CD8-positive, alpha-beta memory T cell (primary cell): ENCODE measurements around the gene GGT6. TPM values are rescaled to one million over a fixed set of nuclear protein-coding genes. Genes with fewer than 3 reads are reported as not detected.

Source experiments
- CTCF ChIA-PET: fragments of 350-600 bp; sonication (Branson Sonifier 250); formaldehyde crosslinking; loops from one replicate; lab custom pipeline; 2021; ENCODE audit warnings: antibody characterized with exemption; lab: Charles Lee
- POLR2A ChIA-PET: fragments of 350-600 bp; sonication (Branson Sonifier 250); formaldehyde crosslinking; loops from one replicate; lab custom pipeline; 2021; ENCODE audit warnings: antibody characterized with exemption; lab: Charles Lee
- DNase-seq, 5 donors: peaks; one replicate each; pipeline versions ENCODE4 v3.0.0 to v3.0.0-alpha.2; 2020 to 2022; ENCODE audit warnings: mixed read lengths in 1 of 5
- H3K27ac ChIP-seq: one replicate; pipeline ENCODE4 v1.7.0; 2013; ENCODE audit warnings: low read depth, mild to moderate bottlenecking, low read length, moderate library complexity
- H3K27me3 ChIP-seq: 2 replicates; pipeline ENCODE4 v1.7.0; 2013; ENCODE audit warnings: low read length, mild to moderate bottlenecking; ENCODE audit not compliant: insufficient read depth, poor library complexity, severe bottlenecking
- H3K36me3 ChIP-seq: 2 replicates; pipeline ENCODE4 v1.7.0; 2013; ENCODE audit warnings: mild to moderate bottlenecking, low read length, moderate library complexity; ENCODE audit not compliant: insufficient read depth
- H3K4me1 ChIP-seq: 2 replicates; pipeline ENCODE4 v1.7.0; 2013; ENCODE audit warnings: mild to moderate bottlenecking, low read length, moderate library complexity; ENCODE audit not compliant: insufficient read depth
- H3K4me3 ChIP-seq: 2 replicates; pipeline ENCODE4 v1.7.0; 2013; ENCODE audit warnings: mild to moderate bottlenecking, low read length
- H3K9me3 ChIP-seq: 2 replicates; pipeline ENCODE4 v1.7.0; 2013; ENCODE audit warnings: mild to moderate bottlenecking, low read length
- H3K27ac Mint-ChIP-seq, 8 donors: one replicate each; pipeline ENCODE4 v1.8.0; 2020 to 2021; ENCODE audit warnings: mixed read lengths in 8 of 8, mild to moderate bottlenecking in 6 of 8, inconsistent platforms in 3 of 8, moderate library complexity in 3 of 8
- H3K27me3 Mint-ChIP-seq, 2 donors: one replicate each; pipeline ENCODE4 v1.8.0; 2020 to 2021; ENCODE audit warnings: mixed read lengths in 2 of 2, mild to moderate bottlenecking in 1 of 2, moderate library complexity in 1 of 2
- H3K36me3 Mint-ChIP-seq, 3 donors: one replicate each; pipeline ENCODE4 v1.8.0; 2020 to 2021; ENCODE audit warnings: mixed read lengths in 3 of 3, inconsistent platforms in 1 of 3, mild to moderate bottlenecking in 1 of 3
- H3K4me1 Mint-ChIP-seq, 3 donors: one replicate each; pipeline ENCODE4 v1.8.0; 2020 to 2021; ENCODE audit warnings: mixed read lengths in 3 of 3, inconsistent platforms in 1 of 3, mild to moderate bottlenecking in 1 of 3
- H3K4me3 Mint-ChIP-seq, 7 donors: one replicate each; pipeline ENCODE4 v1.8.0; 2020 to 2021; ENCODE audit warnings: mixed read lengths in 7 of 7, mild to moderate bottlenecking in 6 of 7, moderate library complexity in 4 of 7, inconsistent platforms in 2 of 7
- H3K9me3 Mint-ChIP-seq, 5 donors: one replicate each; pipeline ENCODE4 v1.8.0; 2020 to 2022; ENCODE audit warnings: mixed read lengths in 5 of 5, mild to moderate bottlenecking in 3 of 5, moderate library complexity in 2 of 5, inconsistent platforms in 1 of 5
- polyA plus RNA-seq: library from polyadenylated mRNA; unstranded; fragments of 300-500 nt; fragmentation: Illumina TruSeq; gene quantifications from one replicate; pipeline ENCODE4 v1.2.3, GENCODE V29; 2021
- total RNA-seq, 2 experiments: library from RNA; stranded (reverse); gene quantifications; one replicate each; pipeline ENCODE4 v1.2.3, GENCODE V29; 2021

GGT6 gene
- total and polyA plus RNA-seq, 3 experiments from 2014 or later = not detected

GRCh38 chr17:4541328-4542002 is 18.9 kb downstream of the GGT6 start:
- Mint-ChIP-seq H3K27me3 (no peaks in the 10 kb centered on the region), H3K36me3 (peaks cover 0 to 75% (median 0%) of the 10 kb centered on the region in 3 donors), H3K27ac (peak overlapping the region in 1 of 8 donors; percentile 43), H3K9me3 (no peaks in the 10 kb centered on the region), H3K4me3 (no peak overlapping the region), H3K4me1 (peaks cover 0 to 2% (median 0%) of the 10 kb centered on the region in 3 donors)
- DNase-seq = no peak
- Histone ChIP-seq H3K4me1 (no peaks in the 10 kb centered on the region), H3K9me3 (no peaks in the 10 kb centered on the region), H3K4me3 (no peak overlapping the region), H3K27ac (no peak overlapping the region), H3K36me3 (peaks cover 15% of the 10 kb centered on the region), H3K27me3 (no peaks in the 10 kb centered on the region)
- POLR2A ChIA-PET = interaction anchor here (0.7 kb wide), 1 partner anchor 48 kb away, joined by 4 read pairs; no protein-coding TSS in a partner anchor
- CTCF ChIA-PET = interaction anchor here (1.0 to 1.4 kb wide), 2 partner anchors 60 to 120 kb away, joined by 3 read pairs; no protein-coding TSS in a partner anchor

- Histone ChIP-seq H3K27me3 (no peaks in the 10 kb centered on the region), H3K36me3 (peaks cover 14% of the 10 kb centered on the region), H3K4me1 (no peaks in the 10 kb centered on the region), H3K4me3 (no peak overlapping the region), H3K9me3 (no peaks in the 10 kb centered on the region), H3K27ac (no peak overlapping the region)
- Mint-ChIP-seq H3K9me3 (no peaks in the 10 kb centered on the region), H3K4me1 (peaks cover 0 to 2% (median 0%) of the 10 kb centered on the region in 3 donors), H3K27me3 (no peaks in the 10 kb centered on the region), H3K36me3 (peaks cover 0 to 68% (median 0%) of the 10 kb centered on the region in 3 donors), H3K4me3 (no peak overlapping the region), H3K27ac (peak overlapping the region in 1 of 8 donors; percentile 73)
- POLR2A ChIA-PET = interaction anchor here (0.7 kb wide), 1 partner anchor 48 kb away, joined by 4 read pairs; no protein-coding TSS in a partner anchor
- DNase-seq = no peak
- CTCF ChIA-PET = interaction anchor here (1.4 kb wide), 1 partner anchor 59 kb away, joined by 3 read pairs; no protein-coding TSS in a partner anchor
These were observed 19.6 kb downstream of the GGT6 start for GRCh38 chr17:4540687-4541327.

GRCh38 chr17:4540224-4540651 is 20.1 kb downstream of the GGT6 start:
- no peaks in the 10 kb centered on the region for H3K9me3 ChIP-seq
- no peaks in the 10 kb centered on the region for H3K27me3 ChIP-seq
- Mint-ChIP-seq H3K27ac (peak overlapping the region in 1 of 8 donors; percentile 64), H3K4me1 (peaks cover 0 to 4% (median 0%) of the 10 kb centered on the region in 3 donors), H3K9me3 (no peaks in the 10 kb centered on the region), H3K27me3 (no peaks in the 10 kb centered on the region), H3K4me3 (no peak overlapping the region), H3K36me3 (peaks cover 0 to 67% (median 0%) of the 10 kb centered on the region in 3 donors)
- H3K27ac ChIP-seq = no peak overlapping the region
- H3K36me3 ChIP-seq = peaks cover 14% of the 10 kb centered on the region
- DNase-seq = no peak
- no peaks in the 10 kb centered on the region for H3K4me1 ChIP-seq
- CTCF ChIA-PET = no interaction called here
- POLR2A ChIA-PET = no interaction called here
- H3K4me3 ChIP-seq = no peak overlapping the region

GRCh38 chr17:4539576-4540223 is 20.7 kb downstream of the GGT6 start:
- no peak overlapping the region for H3K27ac ChIP-seq
- Mint-ChIP-seq H3K4me1 (peaks cover 0 to 4% (median 0%) of the 10 kb centered on the region in 3 donors), H3K9me3 (no peaks in the 10 kb centered on the region), H3K36me3 (peaks cover 0 to 63% (median 0%) of the 10 kb centered on the region in 3 donors), H3K27me3 (no peaks in the 10 kb centered on the region), H3K4me3 (no peak overlapping the region), H3K27ac (no peak overlapping the region)
- no peaks in the 10 kb centered on the region for H3K4me1 ChIP-seq
- H3K4me3 ChIP-seq = no peak overlapping the region
- no peak for DNase-seq
- POLR2A ChIA-PET = no interaction called here
- H3K9me3 ChIP-seq = no peaks in the 10 kb centered on the region
- H3K27me3 ChIP-seq = no peaks in the 10 kb centered on the region
- H3K36me3 ChIP-seq = peaks cover 14% of the 10 kb centered on the region
- CTCF ChIA-PET = no interaction called here

GRCh38 chr17:4539025-4539424 is 21.4 kb downstream of the GGT6 start:
- CTCF ChIA-PET = no interaction called here
- H3K27ac Mint-ChIP-seq = no peak overlapping the region

GRCh38 chr17:4538236-4539002 is 22.0 kb downstream of the GGT6 start:
- peaks cover 14% of the 10 kb centered on the region for H3K36me3 ChIP-seq
- CTCF ChIA-PET = interaction anchor here (2.2 kb wide), 1 partner anchor 88 kb away, joined by 4 read pairs; no protein-coding TSS in a partner anchor
- no peaks in the 10 kb centered on the region for H3K27me3 Mint-ChIP-seq

More at GRCh38 chr17:4539025-4539424, 21.4 kb downstream of the GGT6 start:
- no peak overlapping the region for H3K4me3 Mint-ChIP-seq
- peaks cover 0 to 59% (median 0%) of the 10 kb centered on the region in 3 donors for H3K36me3 Mint-ChIP-seq
- H3K9me3 Mint-ChIP-seq = no peaks in the 10 kb centered on the region
- Histone ChIP-seq H3K27me3 (no peaks in the 10 kb centered on the region), H3K9me3 (no peaks in the 10 kb centered on the region), H3K27ac (no peak overlapping the region), H3K36me3 (peaks cover 14% of the 10 kb centered on the region), H3K4me1 (no peaks in the 10 kb centered on the region), H3K4me3 (no peak overlapping the region)
- no peak for DNase-seq
- no peaks in the 10 kb centered on the region for H3K27me3 Mint-ChIP-seq
- POLR2A ChIA-PET = no interaction called here
- H3K4me1 Mint-ChIP-seq = peaks cover 0 to 4% (median 2%) of the 10 kb centered on the region in 3 donors

GRCh38 chr17:4537451-4538235 is 22.7 kb downstream of the GGT6 start:
- no peak overlapping the region for H3K4me3 ChIP-seq
- H3K27me3 ChIP-seq = no peaks in the 10 kb centered on the region
- H3K4me3 Mint-ChIP-seq = no peak overlapping the region
- no peak overlapping the region for H3K27ac Mint-ChIP-seq
- no peak for DNase-seq
- no peaks in the 10 kb centered on the region for H3K4me1 ChIP-seq
- POLR2A ChIA-PET = no interaction called here
- no peaks in the 10 kb centered on the region for H3K9me3 ChIP-seq
- H3K27me3 Mint-ChIP-seq = no peaks in the 10 kb centered on the region
- H3K9me3 Mint-ChIP-seq = no peaks in the 10 kb centered on the region
- peaks cover 0 to 9% (median 4%) of the 10 kb centered on the region in 3 donors for H3K4me1 Mint-ChIP-seq
- peaks cover 14% of the 10 kb centered on the region for H3K36me3 ChIP-seq
- CTCF ChIA-PET = interaction anchor here (2.2 kb wide), 1 partner anchor 88 kb away, joined by 4 read pairs; no protein-coding TSS in a partner anchor
- peaks cover 0 to 46% (median 0%) of the 10 kb centered on the region in 3 donors for H3K36me3 Mint-ChIP-seq
- H3K27ac ChIP-seq = no peak overlapping the region

More at GRCh38 chr17:4538236-4539002, 22.0 kb downstream of the GGT6 start:
- Mint-ChIP-seq H3K4me1 (peaks cover 0 to 8% (median 4%) of the 10 kb centered on the region in 3 donors), H3K36me3 (peaks cover 0 to 53% (median 0%) of the 10 kb centered on the region in 3 donors), H3K4me3 (no peak overlapping the region), H3K9me3 (no peaks in the 10 kb centered on the region), H3K27ac (no peak overlapping the region)
- H3K9me3 ChIP-seq = no peaks in the 10 kb centered on the region
- POLR2A ChIA-PET = no interaction called here
- no peaks in the 10 kb centered on the region for H3K4me1 ChIP-seq
- H3K4me3 ChIP-seq = no peak overlapping the region
- no peaks in the 10 kb centered on the region for H3K27me3 ChIP-seq
- DNase-seq = no peak
- H3K27ac ChIP-seq = no peak overlapping the region
